K562 (cell line): Measurements from ENCODE around the gene TEAD3. TPM values are rescaled to one million over a fixed set of nuclear protein-coding genes. Genes with fewer than 3 reads are reported as not detected.
A peak's percentile ranks its signal among the peaks of the same experiment; 100 is the strongest.

Source experiments
- ATAC-seq: fragments of 200-7000 bp; cut with Tn5 transposase; 3 replicates; pipeline ENCODE4 v1.9.1; 2020; ENCODE audit warnings: moderate library complexity
- BruUV-seq: library from RNA; stranded (reverse); fragments of 400-500 nt; replicated peaks from 2 replicates; lab custom pipeline; 2021; lab: Mats Ljungman, UMichigan
- CTCF ChIA-PET: fragments of 300-600 bp; formaldehyde crosslinking; extraction: SDS; loops from one replicate; lab custom pipeline; 2021; ENCODE audit warnings: low intra/inter-chr PET ratio; lab: Yijun Ruan, JAX
- POLR2A ChIA-PET: fragments of 300-600, 350-650 bp; sonication (Branson Sonifier 250); formaldehyde crosslinking; extraction: SDS; loops from one replicate; lab custom pipeline; 2021; ENCODE audit warnings: antibody characterized with exemption, inconsistent platforms; lab: Yijun Ruan, JAX
- DNase-seq, 4 experiments: peaks; one replicate each; pipeline versions ENCODE4 v3.0.0 to v3.0.0-alpha.2; 2011 to 2018; ENCODE audit warnings: low spot score in 3 of 4, mixed read lengths in 3 of 4; ENCODE audit errors: extremely low read depth in 1 of 4
- FAIRE-seq: peaks from 2 replicates; lab custom pipeline; 2011; peaks lifted over from hg19 to GRCh38; lab: Jason Lieb, UNC
- H2AFZ ChIP-seq: 2 replicates; pipeline ENCODE4 v1.6.0; 2011; ENCODE audit warnings: low read depth, low read length, control low read depth, inconsistent platforms
- H3K27ac ChIP-seq: fragments of 200-600 bp; 3 replicates; pipeline ENCODE4 v1.8.0; 2011; ENCODE audit warnings: low read depth, mild to moderate bottlenecking, control low read depth, inconsistent platforms, low read length, moderate library complexity, mixed read lengths; ENCODE audit errors: extremely low read depth
- H3K27me3 ChIP-seq, 2 experiments: fragments of 300-600 bp in 1 of 2; 2 replicates in 1 of 2; 3 replicates in 1 of 2; pipeline versions ENCODE4 v1.6.0 to v1.8.0; 2011; ENCODE audit warnings: inconsistent platforms in 2 of 2, low read length in 2 of 2, mild to moderate bottlenecking in 1 of 2, mixed read lengths in 1 of 2, moderate library complexity in 1 of 2; ENCODE audit not compliant: control insufficient read depth in 2 of 2, insufficient read depth in 2 of 2
- H3K36me3 ChIP-seq: fragments of 300-600 bp; 3 replicates; pipeline ENCODE4 v1.8.0; 2011; ENCODE audit warnings: mild to moderate bottlenecking, low read length, inconsistent platforms; ENCODE audit not compliant: control insufficient read depth, insufficient read depth
- H3K4me1 ChIP-seq, 2 experiments: fragments of 200-600 bp in 1 of 2; replicated peaks in 1 of 2; 2 replicates in 1 of 2; 3 replicates in 1 of 2; pipeline versions ENCODE4 v1.5.1 to v1.8.0; 2011; ENCODE audit warnings: inconsistent platforms in 2 of 2, low read length in 2 of 2, mild to moderate bottlenecking in 1 of 2, mixed read lengths in 1 of 2, moderate library complexity in 1 of 2; ENCODE audit not compliant: control insufficient read depth in 2 of 2, insufficient read depth in 2 of 2
- H3K4me2 ChIP-seq: 2 replicates; pipeline ENCODE4 v1.6.1; 2011; ENCODE audit warnings: low read length, control low read depth, inconsistent platforms, mixed read lengths; ENCODE audit not compliant: insufficient read depth
- H3K4me3 ChIP-seq: fragments of 200-600 bp; sonication (generic), shearing (Covaris generic); 2 replicates; pipeline ENCODE4 v1.5.1; 2016; ENCODE audit warnings: control low read depth, inconsistent platforms
- H3K79me2 ChIP-seq: fragments of 200-600 bp; 3 replicates; pipeline ENCODE4 v1.8.0; 2011; ENCODE audit warnings: low read length, inconsistent platforms; ENCODE audit not compliant: control insufficient read depth, insufficient read depth
- H3K9ac ChIP-seq, 2 experiments: 2 replicates each; pipeline versions ENCODE4 v1.6.0 to v1.6.1; 2011; ENCODE audit warnings: low read depth in 2 of 2, low read length in 2 of 2, control low read depth in 1 of 2, inconsistent platforms in 1 of 2, mild to moderate bottlenecking in 1 of 2, mixed read lengths in 1 of 2; ENCODE audit not compliant: insufficient read depth in 1 of 2
- H3K9me1 ChIP-seq: one replicate; pipeline ENCODE4 v1.6.0; 2011; ENCODE audit warnings: inconsistent platforms, mild to moderate bottlenecking, low read length, moderate library complexity; ENCODE audit not compliant: control insufficient read depth, insufficient read depth
- H3K9me3 ChIP-seq: replicated peaks from 2 replicates; pipeline ENCODE4 v1.5.1; 2011; ENCODE audit warnings: low read depth, low read length, inconsistent platforms; ENCODE audit not compliant: control insufficient read depth, insufficient read depth
- H4K20me1 ChIP-seq: replicated peaks from 2 replicates; pipeline ENCODE4 v1.6.1; 2011; ENCODE audit warnings: low read length, inconsistent platforms, mixed read lengths; ENCODE audit not compliant: control insufficient read depth, insufficient read depth
- GTF3C2 ChIP-seq: IDR thresholded peaks from 3 replicates; pipeline ENCODE4 v1.6.1; 2011; ENCODE audit warnings: borderline replicate concordance, mild to moderate bottlenecking, moderate library complexity; ENCODE audit not compliant: insufficient read length; ENCODE audit errors: extremely low read depth
- POLR2G ChIP-seq: fragments of 200-400 bp; formaldehyde crosslinking; IDR thresholded peaks from 2 replicates; pipeline ENCODE4 v1.6.1; 2017; ENCODE audit warnings: low read depth, mild to moderate bottlenecking, antibody characterized with exemption, low read length, moderate library complexity
- SPI1 ChIP-seq: IDR thresholded peaks from 2 replicates; pipeline ENCODE4 v1.6.1; 2011; ENCODE audit warnings: low read depth, low read length, control low read depth, borderline replicate concordance
- WGBS: fragments of 100-300 bp; shearing (Covaris generic); methylation state at CpG from one replicate; pipeline ENCODE4 v1.1.6; 2016; ENCODE audit warnings: low coverage, mixed read lengths; ENCODE audit not compliant: insufficient coverage; ENCODE audit errors: missing lambda C conversion rate; 5-methylcytosine and 5-hydroxymethylcytosine counted together
- in situ Hi-C: fragments of 300-500 bp; cut with MboI; formaldehyde crosslinking; loops from 4 replicates; pipeline ENCODE4 v1.15.0; 2018; ENCODE audit warnings: inconsistent platforms, mixed read lengths
- intact Hi-C: fragments of 100-400 bp; cut with micrococcal nuclease; formaldehyde crosslinking; loops from 2 replicates; pipeline ENCODE4 v1.14.2; 2022
- polyA plus RNA-seq, 8 experiments: library from polyadenylated mRNA; depleted of rRNA in 4 of 8; stranded (reverse) in 5 of 8; unstranded in 3 of 8; fragments of >200 nt; fragmentation: Nextera tagmentation in 2 of 8; fragmentation: Illumina TruSeq in 1 of 8; extraction: Ambion mirVana in 2 of 8; extraction: Trizol in 1 of 8; gene quantifications; 2 replicates each; pipeline versions ENCODE4 v1.2.1 to v1.2.3, GENCODE V29; 2011 to 2014; ENCODE audit warnings: inconsistent platforms in 1 of 8, missing spikeins in 1 of 8
- total RNA-seq, 7 experiments: library from RNA; depleted of rRNA in 6 of 7; stranded (reverse); fragments of >200 nt in 6 of 7; fragmentation: Illumina TruSeq in 2 of 7; extraction: Trizol in 2 of 7; gene quantifications; 2 replicates each; pipeline versions ENCODE4 v1.2.1 to v1.2.3, GENCODE V29; 2011 to 2021; ENCODE audit warnings: low replicate concordance in 1 of 7

The TEAD3 gene
- total and polyA plus RNA-seq, 9 of the 15 experiments (the other 6 are each of a cell fraction or from before 2014, with no cell fraction given) = 0.63 to 13.2 (median 3.3) TPM

DNA sequence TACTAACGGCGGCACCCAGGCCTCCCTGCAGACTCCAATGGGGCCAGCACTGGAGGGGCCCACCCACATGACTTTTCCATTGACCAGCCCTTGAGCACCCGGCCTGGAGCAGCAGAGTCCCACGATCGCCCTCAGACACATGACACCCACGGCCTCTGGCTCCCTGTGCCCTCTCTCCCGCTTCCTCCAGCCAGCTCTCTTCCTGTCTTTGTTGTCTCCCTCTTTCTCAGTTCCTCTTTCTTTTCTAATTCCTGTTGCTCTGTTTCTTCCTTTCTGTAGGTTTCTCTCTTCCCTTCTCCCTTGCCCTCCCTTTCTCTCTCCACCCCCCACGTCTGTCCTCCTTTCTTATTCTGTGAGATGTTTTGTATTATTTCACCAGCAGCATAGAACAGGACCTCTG is 70.8 kb downstream of the TEAD3 start:
- no peak overlapping the region for H3K4me2 ChIP-seq
- H3K27ac ChIP-seq = no peak overlapping the region
- ChIA-PET POLR2A (no interaction called here), CTCF (no interaction called here)
- no peak overlapping the region for H2AFZ ChIP-seq
- TF ChIP-seq SPI1 (peak; percentile 56; the same call in 1 of the 2 replicates), POLR2G (peak; percentile 3; the same call in 1 of the 2 replicates), GTF3C2 (no peak)
- no peaks in the 10 kb centered on the region for H3K9me1 ChIP-seq
- no peak overlapping the region for H3K4me3 ChIP-seq
- H3K4me1 ChIP-seq = peaks cover 0 to 11% of the 10 kb centered on the region in 2 experiments; a peak in 2 of 5 replicates
- H3K36me3 ChIP-seq = peaks cover 10% of the 10 kb centered on the region; the same call in 2 of the 3 replicates
- 48% methylated on average over 8 of the region's 8 CpGs for WGBS
- H3K9me3 ChIP-seq = peaks cover 16% of the 10 kb centered on the region; the same call in 1 of the 2 replicates
- no peaks in the 10 kb centered on the region for H4K20me1 ChIP-seq
- H3K27me3 ChIP-seq = no peaks in the 10 kb centered on the region
- DNase-seq (no peak), FAIRE-seq (no peak), ATAC-seq (no peak; the same call in 2 of the 3 replicates)
- intact Hi-C loops (no loop called here), in situ Hi-C loops (no loop called here)
- H3K79me2 ChIP-seq = no peaks in the 10 kb centered on the region
- no peak overlapping the region; a peak in 1 of 4 replicates for H3K9ac ChIP-seq
- no TSS peak for BruUV-seq
